GM12878 (cell line): ENCODE results near the gene RASA1. TPM values are rescaled to one million over a fixed set of nuclear protein-coding genes. Genes with fewer than 3 reads are reported as not detected.

Experiments used
- BMI1 ChIP-seq: fragments of 450-650 bp; IDR thresholded peaks from 2 replicates; pipeline ENCODE4 v1.6.1; 2016; ENCODE audit warnings: mild to moderate bottlenecking, moderate library complexity, borderline replicate concordance
- CBX3 ChIP-seq: fragments of 200-600 bp; sonication (generic); IDR thresholded peaks from 2 replicates; pipeline ENCODE4 v1.6.1; 2016; ENCODE audit warnings: low read depth, borderline replicate concordance
- CEBPZ ChIP-seq: fragments of 150-350 bp; IDR thresholded peaks from 2 replicates; pipeline ENCODE4 v1.6.1; 2016; ENCODE audit warnings: low read depth, low read length
- DPF2 ChIP-seq: fragments of 450-650 bp; IDR thresholded peaks from 2 replicates; pipeline ENCODE4 v1.6.1; 2017; ENCODE audit warnings: mild to moderate bottlenecking
- IKZF1 ChIP-seq: fragments of 450-650 bp; conservative IDR thresholded peaks from 2 replicates; pipeline ENCODE4 v1.6.1; 2017; ENCODE audit warnings: antibody characterized with exemption, mild to moderate bottlenecking
- MEF2A ChIP-seq: IDR thresholded peaks from 2 replicates; pipeline ENCODE4 v1.6.1; 2011; ENCODE audit warnings: low read depth, mild to moderate bottlenecking, low read length, moderate library complexity; ENCODE audit not compliant: insufficient read depth
- MTA2 ChIP-seq: fragments of 450-650 bp; IDR thresholded peaks from 2 replicates; pipeline ENCODE4 v1.6.1; 2016; ENCODE audit warnings: low read depth, mild to moderate bottlenecking, moderate library complexity
- NR2C2 ChIP-seq: IDR thresholded peaks from 2 replicates; pipeline ENCODE4 v1.6.1; 2011; ENCODE audit warnings: borderline replicate concordance, low read depth; ENCODE audit not compliant: control insufficient read depth, insufficient read length
- PBX3 ChIP-seq: IDR thresholded peaks from 2 replicates; pipeline ENCODE4 v1.6.1; 2011; ENCODE audit warnings: mild to moderate bottlenecking, low read depth, low read length, moderate library complexity; ENCODE audit not compliant: insufficient replicate concordance
- RFX5 ChIP-seq: IDR thresholded peaks from 2 replicates; pipeline ENCODE4 v1.6.1; 2011; ENCODE audit warnings: low read depth, low read length, improper control_type of control experiment
- RUNX3 ChIP-seq: IDR thresholded peaks from 2 replicates; pipeline ENCODE4 v1.6.1; 2012; ENCODE audit warnings: low read length, inconsistent platforms
- SKIL ChIP-seq: fragments of 450-650 bp; IDR thresholded peaks from 2 replicates; pipeline ENCODE4 v1.6.1; 2017; ENCODE audit warnings: mild to moderate bottlenecking, low read depth, inconsistent platforms; ENCODE audit not compliant: poor library complexity, severe bottlenecking
- TARDBP ChIP-seq: IDR thresholded peaks from 2 replicates; pipeline ENCODE4 v1.6.1; 2016; ENCODE audit warnings: borderline replicate concordance
- TCF12 ChIP-seq: IDR thresholded peaks from 2 replicates; pipeline ENCODE4 v1.6.1; 2011; ENCODE audit warnings: low read depth, mild to moderate bottlenecking, low read length
- USF1 ChIP-seq: IDR thresholded peaks from 2 replicates; pipeline ENCODE4 v1.6.1; 2011; ENCODE audit warnings: borderline replicate concordance, low read depth, mild to moderate bottlenecking, moderate library complexity, mixed read lengths, low read length; ENCODE audit not compliant: insufficient read depth; ENCODE audit errors: extremely low read length
- YBX1 ChIP-seq: fragments of 450-650 bp; IDR thresholded peaks from 2 replicates; pipeline ENCODE4 v1.6.1; 2016; ENCODE audit warnings: antibody characterized with exemption
- ZBTB4 ChIP-seq: fragments of 450-650 bp; formaldehyde crosslinking; IDR thresholded peaks from 2 replicates; pipeline ENCODE4 v1.4.0; 2022; ENCODE audit warnings: mild to moderate bottlenecking, moderate library complexity
- ZNF217 ChIP-seq: fragments of 450-650 bp; IDR thresholded peaks from 2 replicates; pipeline ENCODE4 v1.6.1; 2017; ENCODE audit warnings: antibody characterized with exemption, mild to moderate bottlenecking
- ZZZ3 ChIP-seq: IDR thresholded peaks from 2 replicates; pipeline ENCODE4 v1.6.1; 2011; ENCODE audit warnings: low read depth; ENCODE audit not compliant: control insufficient read depth, insufficient read length
- polyA plus RNA-seq, 11 experiments: library from polyadenylated mRNA; depleted of rRNA in 4 of 11; unstranded in 6 of 11; stranded (reverse) in 5 of 11; fragments of >200 nt; fragmentation: Nextera tagmentation in 4 of 11; fragmentation: Illumina TruSeq in 1 of 11; extraction: Ambion mirVana in 4 of 11; extraction: Trizol in 1 of 11; gene quantifications; 1 replicate in 1 of 11; 2 replicates in 10 of 11; pipeline versions ENCODE4 v1.2.1 to v1.2.3, GENCODE V29; 2011 to 2016; ENCODE audit warnings: inconsistent platforms in 2 of 11, missing spikeins in 2 of 11, low read depth in 1 of 11
- total RNA-seq, 4 experiments: library from RNA; depleted of rRNA in 3 of 4; stranded (reverse); fragments of >200 nt in 3 of 4; fragmentation: Illumina TruSeq in 1 of 4; extraction: Trizol in 1 of 4; gene quantifications; 2 replicates each; pipeline versions ENCODE4 v1.2.1 to v1.2.3, GENCODE V29; 2013 to 2021

The RASA1 gene
- total and polyA plus RNA-seq, 10 of the 15 experiments (the other 5 are each of a cell fraction or from before 2014, with no cell fraction given): 7.8 to 72.3 (median 21.8) TPM

- peak; percentile 40; the same call in 1 of the 2 replicates for TF ChIP-seq IKZF1
- TF ChIP-seq ZBTB4 (CRISPR knock-in tag): no peak
- no peak for TF ChIP-seq USF1
- TF ChIP-seq PBX3: no peak
- no peak for TF ChIP-seq MTA2
- TF ChIP-seq NR2C2: no peak
- no peak for TF ChIP-seq YBX1
- TF ChIP-seq CEBPZ: no peak
- TF ChIP-seq CBX3: no peak
- TF ChIP-seq TCF12: peak; percentile 88
- peak; percentile 37 for TF ChIP-seq SKIL
- TF ChIP-seq MEF2A: 0 out of 2 replicates have a peak, but pooled peaks have one; percentile 41
- TF ChIP-seq TARDBP: no peak
- TF ChIP-seq ZZZ3: no peak
- TF ChIP-seq RFX5: no peak
- TF ChIP-seq DPF2: no peak
- peak; percentile 38; the same call in 1 of the 2 replicates for TF ChIP-seq ZNF217
- TF ChIP-seq RUNX3: peak; percentile 74
- peak; percentile 87 for TF ChIP-seq BMI1
Observed at GRCh38 chr5:87231037-87231808, 36.5 kb upstream of the RASA1 start (continued).
